ENCODE data around the gene CC2D2B.

The CC2D2B gene

DNA sequence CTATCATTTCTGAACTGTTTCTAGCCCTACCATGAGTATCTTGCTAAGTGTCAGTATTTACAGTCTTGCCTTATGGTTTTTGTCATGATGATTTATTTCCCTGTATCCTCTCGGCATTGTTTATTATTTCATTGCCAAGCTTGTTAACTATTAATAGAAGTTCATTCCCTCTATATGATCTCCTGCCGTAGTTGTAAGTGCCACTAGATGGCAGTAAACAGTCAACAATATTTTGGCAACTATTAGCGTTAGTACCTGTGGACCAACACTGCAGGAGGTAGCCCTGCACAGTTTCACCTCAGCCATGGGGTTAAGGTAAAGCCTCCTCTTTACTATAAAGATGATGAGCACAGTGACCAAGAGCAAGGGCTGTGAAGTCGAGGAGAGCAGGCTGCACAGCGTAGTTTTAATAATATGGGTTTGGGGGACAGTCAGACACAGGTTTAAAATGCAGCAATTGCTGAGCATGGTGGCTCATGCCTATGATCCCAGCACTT is 109.5 kb downstream of the CC2D2B start:
- Histone ChIP-seq H3K4me1 (ENCODE audit: control insufficient read depth, insufficient read depth, low read length, poor library complexity, severe bottlenecking) (peaks cover 2% of the 10 kb centered on the region), H3K4me3 (ENCODE audit: insufficient read depth, low read depth, low read length, poor library complexity, severe bottlenecking) (no peak overlapping the region), H3K27me3 (replicated peaks; ENCODE audit: control insufficient read depth, insufficient read depth, low read length, poor library complexity, severe bottlenecking) (no peaks in the 10 kb centered on the region), H3K27ac (ENCODE audit: insufficient read depth, low read length, poor library complexity, severe bottlenecking) (no peak overlapping the region), H3K36me3 (ENCODE audit: control insufficient read depth, insufficient read depth, low read length) (no peaks in the 10 kb centered on the region), H3K9me3 (ENCODE audit: control insufficient read depth, low read length) (no peaks in the 10 kb centered on the region)
- peak in 1 of 3 donors; percentile 2 for DNase-seq

DNA sequence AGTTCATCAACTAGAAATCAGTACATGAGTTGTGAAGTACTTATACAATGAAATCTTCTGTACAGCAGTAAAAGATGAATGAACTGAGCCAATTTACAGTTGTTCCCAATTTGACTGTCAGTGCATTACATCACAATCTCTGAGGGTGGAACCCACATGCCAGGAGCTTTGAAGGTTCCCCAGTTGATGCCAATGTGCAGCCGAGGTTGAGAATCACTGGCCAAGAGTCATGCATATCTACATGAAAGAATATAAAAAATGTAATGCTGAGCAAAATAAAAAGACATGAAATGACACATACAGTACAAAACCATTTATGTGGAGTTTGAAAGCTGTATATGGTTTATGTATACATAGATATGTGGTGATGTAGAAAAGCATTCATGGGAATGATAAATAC is 113.6 kb downstream of the CC2D2B start:
- Histone ChIP-seq H3K9me3 (ENCODE audit: control insufficient read depth, low read length) (no peaks in the 10 kb centered on the region), H3K27me3 (replicated peaks; ENCODE audit: control insufficient read depth, insufficient read depth, low read length, poor library complexity, severe bottlenecking) (no peaks in the 10 kb centered on the region), H3K27ac (ENCODE audit: insufficient read depth, low read length, poor library complexity, severe bottlenecking) (no peak overlapping the region), H3K36me3 (ENCODE audit: control insufficient read depth, insufficient read depth, low read length) (no peaks in the 10 kb centered on the region), H3K4me1 (ENCODE audit: control insufficient read depth, insufficient read depth, low read length, poor library complexity, severe bottlenecking) (peaks cover 2% of the 10 kb centered on the region), H3K4me3 (ENCODE audit: insufficient read depth, low read depth, low read length, poor library complexity, severe bottlenecking) (no peak overlapping the region)
- no peak for DNase-seq

DNA sequence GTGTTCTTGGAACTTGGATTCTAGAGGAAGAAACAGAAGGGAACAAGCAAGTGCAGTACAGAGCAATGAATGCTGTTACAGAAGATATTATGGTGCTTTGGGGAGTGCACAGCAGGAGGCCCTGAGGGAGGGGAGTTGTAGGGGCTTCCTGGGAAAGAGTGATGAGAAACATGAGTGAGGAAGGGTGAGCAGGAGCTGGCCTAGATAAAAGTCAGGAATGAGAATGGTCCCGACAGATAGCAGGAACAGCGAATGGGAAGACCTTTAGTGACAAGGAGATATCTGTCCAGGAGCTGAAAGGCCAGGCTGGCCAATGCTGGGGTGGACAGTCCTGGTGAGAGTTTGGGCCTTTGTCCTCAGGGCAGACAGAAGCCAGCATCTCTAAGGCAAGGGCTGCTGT is 115.0 kb downstream of the CC2D2B start:
- no peak for DNase-seq
- H3K27ac ChIP-seq (ENCODE audit: insufficient read depth, low read length, poor library complexity, severe bottlenecking), result no peak overlapping the region
- H3K36me3 ChIP-seq (ENCODE audit: control insufficient read depth, insufficient read depth, low read length), result no peaks in the 10 kb centered on the region
- no peaks in the 10 kb centered on the region for H3K27me3 ChIP-seq (replicated peaks; ENCODE audit: control insufficient read depth, insufficient read depth, low read length, poor library complexity, severe bottlenecking)
- H3K4me1 ChIP-seq (ENCODE audit: control insufficient read depth, insufficient read depth, low read length, poor library complexity, severe bottlenecking), result no peaks in the 10 kb centered on the region
- no peak overlapping the region for H3K4me3 ChIP-seq (ENCODE audit: insufficient read depth, low read depth, low read length, poor library complexity, severe bottlenecking)
- H3K9me3 ChIP-seq (ENCODE audit: control insufficient read depth, low read length), result no peaks in the 10 kb centered on the region

DNA sequence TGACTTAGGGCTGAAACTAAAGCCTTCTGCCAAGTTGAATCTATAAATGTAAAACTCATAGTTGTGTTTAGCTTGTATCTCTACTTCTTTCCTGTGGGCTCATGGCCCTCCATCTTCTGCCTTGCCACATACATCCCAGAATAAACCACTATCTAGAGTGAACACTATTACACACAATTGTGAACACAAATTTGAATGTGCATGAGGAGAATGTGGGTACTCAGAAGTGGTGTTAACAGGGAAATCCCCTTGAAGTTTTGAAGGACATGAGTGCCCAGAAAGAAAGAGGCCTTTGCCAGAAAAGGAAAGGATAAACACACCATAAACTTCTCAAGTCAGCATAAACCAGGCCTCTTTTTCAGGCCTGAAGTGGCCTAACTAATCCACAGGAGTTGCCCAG is 115.4 kb downstream of the CC2D2B start:
- no peak overlapping the region for H3K4me3 ChIP-seq (ENCODE audit: insufficient read depth, low read depth, low read length, poor library complexity, severe bottlenecking)
- no peaks in the 10 kb centered on the region for H3K36me3 ChIP-seq (ENCODE audit: control insufficient read depth, insufficient read depth, low read length)
- H3K9me3 ChIP-seq (ENCODE audit: control insufficient read depth, low read length), result no peaks in the 10 kb centered on the region
- H3K4me1 ChIP-seq (ENCODE audit: control insufficient read depth, insufficient read depth, low read length, poor library complexity, severe bottlenecking), result no peaks in the 10 kb centered on the region
- no peak for DNase-seq
- H3K27me3 ChIP-seq (replicated peaks; ENCODE audit: control insufficient read depth, insufficient read depth, low read length, poor library complexity, severe bottlenecking), result no peaks in the 10 kb centered on the region
- no peak overlapping the region for H3K27ac ChIP-seq (ENCODE audit: insufficient read depth, low read length, poor library complexity, severe bottlenecking)

DNA sequence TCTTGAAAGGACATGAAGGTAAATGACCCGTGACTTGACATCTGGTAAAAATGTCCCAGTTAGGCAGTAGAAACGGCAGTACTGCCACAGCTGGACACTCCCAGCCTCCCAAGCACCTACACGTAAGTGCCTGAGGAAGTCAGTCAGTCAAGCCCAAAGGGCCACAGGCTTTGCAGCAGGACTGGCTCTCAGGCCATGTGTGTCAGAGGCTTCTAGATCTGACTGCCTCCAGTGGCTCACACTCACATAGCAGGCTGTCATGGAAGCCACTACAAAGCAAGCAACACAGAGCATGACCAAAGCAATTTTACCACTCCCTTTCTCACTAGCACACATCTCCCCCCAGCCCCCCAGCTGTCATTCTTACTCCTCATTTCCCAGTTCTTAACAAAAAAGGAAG is 117.8 kb downstream of the CC2D2B start:
- Histone ChIP-seq H3K4me3 (ENCODE audit: insufficient read depth, low read depth, low read length, poor library complexity, severe bottlenecking) (no peak overlapping the region), H3K36me3 (ENCODE audit: control insufficient read depth, insufficient read depth, low read length) (no peaks in the 10 kb centered on the region), H3K27me3 (replicated peaks; ENCODE audit: control insufficient read depth, insufficient read depth, low read length, poor library complexity, severe bottlenecking) (no peaks in the 10 kb centered on the region), H3K9me3 (ENCODE audit: control insufficient read depth, low read length) (no peaks in the 10 kb centered on the region), H3K4me1 (ENCODE audit: control insufficient read depth, insufficient read depth, low read length, poor library complexity, severe bottlenecking) (no peaks in the 10 kb centered on the region), H3K27ac (ENCODE audit: insufficient read depth, low read length, poor library complexity, severe bottlenecking) (no peak overlapping the region)
- no peak for DNase-seq

DNA sequence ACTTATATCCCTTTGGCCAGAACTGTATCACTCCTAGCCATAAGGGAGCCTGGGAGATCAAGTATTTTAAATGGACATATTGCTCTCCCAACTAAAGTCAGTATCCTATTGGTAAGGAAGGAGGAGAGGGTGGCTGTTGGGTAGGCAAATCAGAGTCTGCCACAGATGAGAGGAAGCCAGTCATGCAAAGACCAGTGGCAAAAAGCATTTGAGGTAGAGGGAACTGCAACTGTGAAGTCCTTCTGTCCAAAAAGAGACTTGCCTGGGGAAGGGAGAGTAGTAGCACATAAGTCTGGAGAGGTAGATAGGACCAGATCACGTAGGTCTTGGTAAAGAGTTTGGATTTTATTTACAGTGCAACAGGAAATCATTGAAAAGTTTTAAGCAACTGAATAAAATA is 126.8 kb downstream of the CC2D2B start:
- peaks cover 2% of the 10 kb centered on the region for H3K36me3 ChIP-seq (ENCODE audit: control insufficient read depth, insufficient read depth, low read length)
- no peak overlapping the region for H3K4me3 ChIP-seq (ENCODE audit: insufficient read depth, low read depth, low read length, poor library complexity, severe bottlenecking)
- no peak for DNase-seq
- H3K27me3 ChIP-seq (replicated peaks; ENCODE audit: control insufficient read depth, insufficient read depth, low read length, poor library complexity, severe bottlenecking), result no peaks in the 10 kb centered on the region
- H3K4me1 ChIP-seq (ENCODE audit: control insufficient read depth, insufficient read depth, low read length, poor library complexity, severe bottlenecking), result no peaks in the 10 kb centered on the region
- no peak overlapping the region for H3K27ac ChIP-seq (ENCODE audit: insufficient read depth, low read length, poor library complexity, severe bottlenecking)
- H3K9me3 ChIP-seq (ENCODE audit: control insufficient read depth, low read length), result no peaks in the 10 kb centered on the region

DNA sequence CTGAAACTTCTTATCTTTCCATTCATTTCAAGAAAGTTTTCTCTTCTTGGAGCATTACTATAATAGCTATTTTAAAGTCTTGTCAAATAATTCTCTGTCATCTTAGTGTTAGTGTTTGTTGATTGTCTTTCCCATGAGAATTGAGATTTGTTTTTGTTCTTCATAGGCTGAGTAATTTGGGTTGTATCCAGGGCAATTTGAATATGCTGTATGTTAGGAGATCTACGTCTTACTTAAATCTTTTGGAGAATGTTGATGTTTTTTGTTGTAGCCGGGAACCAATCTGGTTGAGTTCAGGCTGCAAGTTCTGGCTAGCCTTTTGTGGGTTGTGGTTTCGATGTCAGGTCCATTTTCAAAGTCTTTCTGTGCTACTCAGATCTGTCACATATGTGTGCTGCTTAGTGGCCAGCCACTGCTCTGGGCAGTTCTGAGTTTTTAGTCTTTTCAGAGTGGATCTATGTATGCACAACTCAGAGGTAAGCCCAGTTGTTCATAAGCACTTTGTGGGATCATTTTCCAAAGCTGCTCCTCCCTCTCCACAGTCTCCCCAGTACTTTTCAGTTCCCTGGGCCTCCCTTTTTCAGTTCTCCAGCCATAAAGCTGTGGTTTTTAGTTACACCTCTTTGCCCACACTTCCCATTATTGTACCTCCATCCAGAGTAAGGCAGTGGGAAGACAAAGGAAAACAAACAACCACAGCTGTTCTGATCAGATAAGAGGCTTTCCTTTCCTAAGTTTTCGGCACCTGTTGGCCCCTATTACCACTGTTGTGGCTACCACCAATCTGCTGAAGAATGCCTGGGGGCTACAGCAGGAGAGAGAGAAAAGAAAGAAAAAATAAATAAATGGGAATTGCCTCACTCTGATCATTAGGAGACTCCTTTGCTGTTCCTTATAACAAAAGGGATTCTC is 131.0 kb downstream of the CC2D2B start:
- DNase-seq, result no peak
- Histone ChIP-seq H3K27ac (ENCODE audit: insufficient read depth, low read length, poor library complexity, severe bottlenecking) (no peak overlapping the region), H3K4me1 (ENCODE audit: control insufficient read depth, insufficient read depth, low read length, poor library complexity, severe bottlenecking) (peaks cover 4% of the 10 kb centered on the region), H3K36me3 (ENCODE audit: control insufficient read depth, insufficient read depth, low read length) (peaks cover 2% of the 10 kb centered on the region), H3K27me3 (replicated peaks; ENCODE audit: control insufficient read depth, insufficient read depth, low read length, poor library complexity, severe bottlenecking) (no peaks in the 10 kb centered on the region), H3K4me3 (ENCODE audit: insufficient read depth, low read depth, low read length, poor library complexity, severe bottlenecking) (no peak overlapping the region), H3K9me3 (ENCODE audit: control insufficient read depth, low read length) (no peaks in the 10 kb centered on the region)

DNA sequence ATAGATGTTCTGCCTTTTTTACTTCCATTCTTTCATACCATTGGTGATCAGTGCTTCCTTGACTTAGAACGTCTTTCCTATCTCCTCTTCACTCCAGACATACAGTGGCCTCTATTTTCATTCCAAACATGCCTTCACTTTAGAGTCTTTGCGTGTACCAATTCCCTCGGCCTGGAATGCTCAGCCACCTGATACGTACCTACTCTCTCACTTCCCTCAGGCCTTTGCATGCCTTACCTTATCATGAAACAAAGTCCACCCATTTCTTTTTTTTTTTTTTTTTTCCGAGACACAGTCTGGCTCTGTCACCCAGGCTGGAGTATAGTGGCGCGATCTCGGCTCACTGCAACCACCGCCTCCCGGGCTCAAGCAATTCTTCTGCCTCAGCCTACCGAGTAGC is 133.4 kb downstream of the CC2D2B start:
- H3K36me3 ChIP-seq (ENCODE audit: control insufficient read depth, insufficient read depth, low read length), result peaks cover 2% of the 10 kb centered on the region
- H3K27me3 ChIP-seq (replicated peaks; ENCODE audit: control insufficient read depth, insufficient read depth, low read length, poor library complexity, severe bottlenecking), result no peaks in the 10 kb centered on the region
- no peak overlapping the region for H3K27ac ChIP-seq (ENCODE audit: insufficient read depth, low read length, poor library complexity, severe bottlenecking)
- no peaks in the 10 kb centered on the region for H3K9me3 ChIP-seq (ENCODE audit: control insufficient read depth, low read length)
- H3K4me1 ChIP-seq (ENCODE audit: control insufficient read depth, insufficient read depth, low read length, poor library complexity, severe bottlenecking), result peaks cover 4% of the 10 kb centered on the region
- no peak for DNase-seq
- H3K4me3 ChIP-seq (ENCODE audit: insufficient read depth, low read depth, low read length, poor library complexity, severe bottlenecking), result no peak overlapping the region

DNA sequence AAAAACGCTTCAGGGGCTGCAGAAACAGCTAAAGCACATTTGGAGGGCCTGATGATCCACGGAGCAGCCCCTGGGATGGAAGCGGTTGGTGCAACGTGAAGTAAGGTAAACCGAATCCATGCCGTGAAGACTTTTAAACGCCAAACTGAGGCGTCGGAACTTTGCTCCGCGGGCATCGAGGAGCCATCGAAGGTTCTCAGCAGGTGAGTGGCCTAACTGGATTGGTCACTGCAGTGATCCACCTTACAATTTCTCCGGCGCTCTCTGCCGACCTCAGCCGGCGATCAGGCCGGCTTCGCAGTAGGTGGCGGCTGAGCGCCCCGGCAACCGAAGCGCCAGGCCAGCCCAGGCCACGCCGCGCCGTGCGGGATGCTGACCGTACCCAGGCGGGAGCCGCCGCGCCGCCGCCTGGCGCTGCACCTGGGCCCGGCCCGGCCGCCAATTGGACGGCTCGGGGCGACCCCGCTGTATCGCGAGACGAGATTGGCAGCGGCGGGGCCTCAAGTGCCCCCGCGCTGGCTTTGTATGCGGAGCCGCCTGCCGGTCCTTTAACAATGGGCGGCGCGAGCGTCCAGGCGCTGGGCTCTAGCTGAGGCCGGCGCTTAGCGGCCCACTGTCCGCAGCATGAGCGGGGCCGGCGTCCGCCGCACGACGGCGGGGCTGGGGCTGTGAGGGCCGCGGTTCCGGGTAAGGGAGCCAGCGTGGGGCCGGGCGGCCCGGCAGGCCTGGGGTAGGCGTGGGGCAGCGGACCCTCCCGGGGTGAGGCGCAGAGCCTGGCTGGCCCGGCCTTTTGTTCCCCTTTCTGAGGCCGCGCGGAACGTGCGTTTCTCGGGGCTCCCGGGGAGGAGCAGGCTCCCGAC is 135.5 kb downstream of the CC2D2B start, which contains the start of gene CCNJ:
Gene CCNJ, plus strand, starts transcription at position 551 of the 860 bp plus-strand sequence. CDS start 811 bp downstream, outside the sequence.
- Histone ChIP-seq H3K9me3 (ENCODE audit: control insufficient read depth, low read length) (no peaks in the 10 kb centered on the region), H3K27me3 (replicated peaks; ENCODE audit: control insufficient read depth, insufficient read depth, low read length, poor library complexity, severe bottlenecking) (no peaks in the 10 kb centered on the region), H3K27ac (ENCODE audit: insufficient read depth, low read length, poor library complexity, severe bottlenecking) (peak within 1 kb of the TSS; percentile 72), H3K4me3 (ENCODE audit: insufficient read depth, low read depth, low read length, poor library complexity, severe bottlenecking) (peak within 1 kb of the TSS; percentile 89), H3K4me1 (ENCODE audit: control insufficient read depth, insufficient read depth, low read length, poor library complexity, severe bottlenecking) (peaks cover 4% of the 10 kb centered on the region), H3K36me3 (ENCODE audit: control insufficient read depth, insufficient read depth, low read length) (no peaks in the 10 kb centered on the region)
- peak; percentile 61 to 73 (median 71) for DNase-seq
